DMS114 treated with DMSO at 0.1 percent for 48 hours (cell line): ENCODE data around the gene SUSD3.

Source experiments
- DNase-seq: peaks from one replicate; lab custom pipeline; 2025; ENCODE audit not compliant: unreplicated experiment; lab: John Stamatoyannopoulos, UW

SUSD3 gene

DNA sequence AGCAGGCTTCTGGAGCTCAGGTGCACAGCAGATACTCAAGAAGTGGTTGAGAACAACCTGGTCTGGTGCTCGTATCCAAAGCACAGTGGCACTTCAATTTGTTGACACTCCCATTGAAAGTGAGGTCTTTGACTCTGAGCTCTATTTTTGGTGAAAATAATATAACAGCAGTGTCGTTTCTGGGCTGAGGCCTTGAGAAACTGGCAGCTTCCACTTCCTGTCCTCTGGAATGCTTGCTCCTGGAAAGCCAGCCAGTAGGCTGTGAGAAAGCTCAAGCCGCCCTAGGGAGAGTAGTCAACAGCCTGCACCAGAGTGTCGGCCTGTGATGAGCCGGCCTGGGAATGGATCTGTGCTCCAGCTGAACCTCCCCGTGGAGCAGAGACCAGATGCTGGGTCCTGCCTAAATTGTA lies 6.8 kb upstream of the SUSD3 start:
- no peak for DNase-seq

DNA sequence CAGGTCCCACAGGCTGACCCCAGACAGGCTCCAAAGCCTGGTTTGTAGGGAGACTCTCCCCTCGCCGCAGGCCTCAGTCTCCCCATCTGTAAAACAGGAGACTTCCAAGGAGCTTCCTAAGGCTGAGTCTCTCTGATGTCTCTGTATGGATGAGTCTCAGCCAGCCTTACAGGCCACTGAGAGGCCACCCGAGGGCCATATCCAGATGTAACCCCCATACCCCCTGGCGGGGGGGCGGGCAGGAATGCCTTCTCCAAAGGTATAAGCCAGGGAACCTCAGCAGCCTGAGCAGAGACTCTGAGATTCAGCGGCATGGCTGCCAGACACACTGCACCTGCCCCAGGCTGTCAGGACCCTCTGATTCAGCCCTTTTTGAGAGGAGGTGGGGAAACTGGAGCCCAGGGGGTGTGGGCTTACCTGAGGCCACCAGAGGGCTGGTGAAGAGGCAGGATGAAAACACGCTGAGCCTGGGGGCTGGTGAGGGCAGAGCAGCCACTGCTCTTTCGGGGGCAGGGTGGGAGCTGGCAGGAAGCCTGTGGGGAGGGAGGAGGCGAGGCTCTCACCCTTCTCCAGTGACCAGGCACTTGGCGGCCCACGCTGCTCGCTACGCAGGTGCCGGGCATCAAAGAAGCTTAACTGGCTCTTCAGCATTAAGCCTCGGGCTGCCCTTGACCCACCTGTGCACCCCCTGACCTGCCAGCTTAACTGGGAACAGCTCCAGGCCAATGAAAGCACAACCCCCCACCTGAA lies 5.5 kb upstream of the SUSD3 start:
- DNase-seq: no peak

DNA sequence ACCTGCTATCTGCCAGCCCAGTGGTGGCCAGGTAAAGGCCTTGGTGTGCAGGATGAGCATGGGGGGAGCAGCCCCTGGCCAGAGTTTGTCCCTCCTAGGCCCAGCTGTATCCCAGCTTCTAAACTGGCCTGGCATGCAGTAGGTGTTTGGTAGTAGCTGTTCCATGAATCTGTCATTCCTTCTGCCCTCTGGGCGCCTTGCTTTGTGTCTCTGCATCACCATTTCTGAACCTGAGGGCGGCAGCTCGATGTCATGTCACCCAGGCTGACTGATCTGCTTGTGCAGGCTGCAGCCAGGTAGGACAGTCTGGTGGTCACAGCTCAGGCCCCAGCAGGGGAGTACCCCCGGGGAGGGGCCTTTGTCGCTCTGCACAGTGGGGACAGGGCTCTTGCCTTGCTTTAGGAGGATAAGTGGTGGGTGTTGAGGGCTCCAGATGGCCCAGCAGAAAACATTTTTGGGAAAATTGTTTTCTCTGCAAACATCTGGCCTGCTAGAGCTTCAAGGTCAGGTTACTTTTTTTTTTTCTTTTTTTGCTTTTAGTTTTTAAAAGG lies 4.6 kb upstream of the SUSD3 start:
- no peak for DNase-seq

- no peak for DNase-seq
Observed at GRCh38 chr9:93054758-93055704, 3.5 kb upstream of the SUSD3 start.

- no peak for DNase-seq
Observed at GRCh38 chr9:93057042-93057702, 1.3 kb upstream of the SUSD3 start.

DNA sequence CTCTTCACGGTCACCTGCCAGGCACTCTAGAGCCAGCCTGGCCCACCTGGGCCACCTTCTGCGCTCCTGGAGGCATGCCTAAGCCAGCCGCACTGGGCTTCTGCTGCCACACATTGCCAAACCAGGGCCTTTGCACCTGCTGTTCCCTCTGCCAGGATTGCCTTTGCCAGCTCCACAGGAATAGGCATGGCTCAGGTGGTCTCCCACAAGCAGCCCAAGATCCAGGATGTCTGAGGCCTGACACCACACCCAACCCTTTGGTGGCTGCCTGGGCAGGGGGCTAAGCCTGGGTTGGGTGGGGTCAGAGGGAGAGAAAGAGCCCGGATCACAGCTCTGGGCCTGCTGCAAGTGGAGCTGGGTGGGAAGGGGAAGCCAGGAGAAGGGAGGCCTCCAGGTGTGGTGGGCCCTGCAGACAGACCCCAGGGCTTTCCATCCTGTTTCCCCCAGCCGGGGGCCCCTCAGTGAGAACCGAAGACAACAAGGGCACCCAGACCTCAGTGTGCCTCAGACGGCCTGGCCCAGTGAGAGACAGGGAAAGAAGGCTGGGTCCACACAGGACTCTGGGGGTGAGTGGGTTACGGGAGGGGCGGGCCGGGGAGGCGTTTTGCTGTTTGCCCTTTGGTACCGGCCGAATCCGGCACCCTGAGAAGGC lies 672 bp upstream of the SUSD3 start:
- no peak for DNase-seq

DNA sequence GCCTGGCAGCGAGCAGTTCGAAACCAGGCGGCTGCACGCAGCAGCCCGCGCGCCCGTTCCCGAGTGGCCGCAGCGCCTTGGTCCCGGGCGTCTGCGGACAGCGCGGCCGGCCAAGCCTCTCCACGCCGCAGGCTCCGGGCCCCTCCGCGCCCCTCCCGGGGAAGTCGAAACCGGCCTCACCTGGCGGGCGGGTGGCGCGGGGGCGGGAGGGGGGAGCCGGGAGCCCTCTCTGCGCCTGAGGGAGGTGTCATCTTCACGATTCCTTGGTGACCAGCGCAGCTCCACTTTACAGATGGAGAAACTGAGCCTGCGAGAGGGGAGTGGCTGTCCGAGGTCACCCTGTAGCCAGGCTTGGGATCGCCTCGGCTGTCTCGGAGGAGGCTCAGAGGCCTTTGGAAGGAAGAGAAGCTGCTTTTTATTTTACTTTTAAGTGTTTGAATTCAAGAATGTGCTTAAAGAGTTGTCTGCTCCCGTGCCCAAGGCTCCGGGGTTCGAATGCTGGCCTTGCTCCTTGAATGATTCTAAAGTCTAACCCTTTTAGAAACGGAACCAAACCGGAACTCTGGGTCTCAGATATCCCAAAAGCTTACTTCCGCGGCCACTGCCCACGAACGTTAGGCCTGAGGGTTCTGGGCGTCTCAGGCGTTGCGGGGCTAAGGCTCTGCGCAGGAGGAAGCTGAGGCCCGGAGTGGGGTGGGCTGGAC lies 662 bp downstream of the SUSD3 start:
- DNase-seq: no peak

DNA sequence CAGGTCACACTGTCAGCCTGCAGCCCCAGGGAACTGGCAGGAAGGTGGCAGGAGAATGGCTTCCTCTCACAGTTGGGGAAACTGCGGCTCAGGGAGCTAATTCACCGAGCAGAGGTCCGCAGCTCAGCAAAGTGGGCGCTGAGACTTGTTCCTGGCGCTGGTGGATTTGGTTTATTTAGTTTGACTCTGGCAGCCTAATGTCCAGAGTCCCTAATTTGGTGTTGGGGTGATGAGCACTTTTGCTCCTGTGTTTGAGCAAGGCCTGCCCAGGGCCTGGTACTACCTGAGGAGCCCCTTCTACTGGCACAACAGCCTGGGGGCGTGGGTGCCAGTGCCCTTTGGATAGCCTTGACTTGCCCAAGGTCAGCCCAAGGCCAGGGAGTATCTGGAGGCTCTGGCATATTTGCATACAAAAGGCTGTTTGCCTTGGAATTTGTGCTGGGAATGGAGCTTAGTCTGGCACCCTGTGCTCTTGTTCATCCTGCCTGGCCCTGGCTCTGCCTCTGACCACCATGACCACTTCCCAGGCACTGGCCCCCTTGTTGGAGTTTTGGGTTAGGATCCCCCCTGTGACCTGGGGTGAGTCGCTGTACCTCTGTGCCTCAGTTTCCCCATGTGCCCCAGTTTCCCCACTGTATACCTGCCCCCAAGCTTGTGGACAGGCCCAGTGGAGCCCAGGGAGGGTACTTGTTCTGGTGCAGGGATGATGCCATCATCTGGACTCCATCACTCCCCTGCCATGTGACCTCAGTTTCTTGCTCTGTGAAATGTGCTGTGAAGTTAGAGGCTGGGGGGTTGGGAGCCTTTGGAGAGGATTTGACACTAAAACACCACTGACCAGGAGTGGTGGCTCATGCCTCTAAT lies 1.4 kb downstream of the SUSD3 start:
- DNase-seq: no peak

DNA sequence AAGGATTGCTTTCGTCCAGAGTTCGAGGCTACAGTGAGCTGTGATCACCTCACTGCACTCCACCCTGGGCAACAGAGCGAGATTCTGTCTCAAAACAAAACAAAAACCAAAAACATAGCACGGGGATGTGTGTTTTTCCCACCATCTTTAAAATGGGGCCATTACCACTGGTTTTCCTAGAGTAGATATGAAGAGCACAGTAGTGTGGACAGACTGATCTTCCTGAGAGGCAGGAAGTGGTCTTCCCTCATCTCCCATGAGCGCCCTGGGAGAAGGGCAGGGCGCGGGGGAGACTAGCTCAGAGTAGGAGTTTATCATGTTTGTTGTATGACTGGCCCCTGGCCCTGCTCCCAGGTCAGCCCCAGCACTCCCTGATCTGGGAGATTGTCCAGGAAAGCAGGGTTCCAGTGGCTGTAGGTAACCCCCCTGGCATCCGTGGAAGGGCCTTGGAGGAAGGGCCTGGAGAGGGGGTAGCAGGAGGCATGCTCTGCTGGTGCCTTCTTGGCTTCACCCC lies 2.3 kb downstream of the SUSD3 start:
- no peak for DNase-seq

GRCh38 chr9:93061260-93061751 lies 2.8 kb downstream of the SUSD3 start:
- no peak for DNase-seq

DNA sequence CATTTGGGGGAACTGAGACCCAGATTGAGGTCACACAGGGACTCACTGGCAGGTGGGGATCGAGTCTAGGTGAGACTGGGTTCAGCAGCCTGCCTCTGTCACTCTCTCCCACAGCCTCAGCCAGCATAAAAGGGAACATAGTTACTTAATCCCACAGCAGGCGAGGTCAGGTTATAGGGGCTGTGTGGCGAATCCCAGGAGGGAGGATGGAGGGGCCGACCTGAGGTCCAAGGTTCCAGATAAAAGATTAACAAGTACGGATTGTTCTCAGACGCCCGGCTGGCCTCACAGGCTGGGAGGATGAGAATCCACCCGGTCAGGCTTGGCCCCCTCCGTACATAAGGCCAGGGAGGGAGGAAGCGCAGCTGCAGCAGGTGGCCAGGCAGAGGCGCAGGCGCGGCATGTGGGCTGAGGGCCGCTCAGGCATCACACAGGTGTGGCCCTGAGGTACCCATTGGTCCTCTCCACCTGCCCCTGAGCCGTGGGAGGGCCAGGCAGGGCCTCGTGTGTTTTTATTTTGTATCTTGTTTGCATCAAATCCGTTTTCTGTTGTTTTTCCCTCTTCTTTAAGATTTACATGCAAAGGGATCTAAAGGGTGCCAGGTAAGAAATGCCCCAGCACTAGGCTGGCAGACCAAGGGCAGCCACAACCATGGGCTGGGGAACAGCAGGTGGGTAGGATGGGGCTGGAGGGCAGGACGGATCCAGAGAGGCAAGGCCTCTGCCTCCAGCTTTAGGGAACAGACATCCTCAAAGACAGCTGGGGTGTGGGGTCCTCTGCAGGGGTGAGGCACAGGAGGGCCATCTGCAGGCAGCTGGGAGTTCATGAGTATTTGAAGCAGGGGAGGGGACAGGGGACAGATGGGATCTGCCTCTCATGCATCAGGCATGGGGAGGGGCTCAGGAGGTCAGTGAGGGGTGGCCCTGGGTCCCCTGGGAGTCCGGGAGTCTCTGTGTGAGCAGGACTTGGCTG lies 3.6 kb downstream of the SUSD3 start:
- DNase-seq: no peak

DNA sequence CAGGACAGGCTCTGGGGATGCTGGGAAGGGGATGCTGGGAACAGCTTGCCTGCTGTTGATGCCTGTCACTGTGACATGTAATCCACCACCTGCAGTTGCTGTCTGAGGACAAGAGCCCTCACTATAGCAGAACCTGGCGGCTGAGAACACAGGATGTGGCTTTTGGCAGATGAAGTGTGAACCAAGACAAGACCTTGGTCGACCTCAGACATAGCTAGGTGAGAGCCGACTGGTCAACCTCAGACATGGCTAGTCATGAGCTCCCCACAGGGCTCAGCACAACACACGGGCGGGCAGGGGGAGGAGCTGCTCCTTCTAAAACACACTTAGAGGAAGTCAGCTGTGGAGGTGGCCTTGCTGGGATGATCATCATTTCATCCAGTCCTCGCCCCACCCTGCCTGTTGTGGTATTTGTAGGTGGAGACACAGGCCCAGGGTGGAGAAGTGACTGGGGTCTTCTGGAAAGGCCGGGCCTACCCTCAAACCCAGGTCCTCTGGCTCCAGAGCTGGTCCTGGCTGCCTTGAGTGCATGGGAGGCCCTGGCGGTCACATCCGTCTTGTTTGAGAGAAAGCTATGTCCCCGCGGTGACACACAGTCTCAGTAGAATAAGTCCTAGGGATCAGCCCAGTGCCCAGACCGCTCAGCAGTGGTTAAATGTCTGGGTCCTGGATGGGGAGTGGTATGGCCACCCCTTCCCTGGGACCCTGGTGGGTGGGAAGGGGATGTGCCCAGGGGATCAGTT lies 6.1 kb downstream of the SUSD3 start:
- no peak for DNase-seq

DNA sequence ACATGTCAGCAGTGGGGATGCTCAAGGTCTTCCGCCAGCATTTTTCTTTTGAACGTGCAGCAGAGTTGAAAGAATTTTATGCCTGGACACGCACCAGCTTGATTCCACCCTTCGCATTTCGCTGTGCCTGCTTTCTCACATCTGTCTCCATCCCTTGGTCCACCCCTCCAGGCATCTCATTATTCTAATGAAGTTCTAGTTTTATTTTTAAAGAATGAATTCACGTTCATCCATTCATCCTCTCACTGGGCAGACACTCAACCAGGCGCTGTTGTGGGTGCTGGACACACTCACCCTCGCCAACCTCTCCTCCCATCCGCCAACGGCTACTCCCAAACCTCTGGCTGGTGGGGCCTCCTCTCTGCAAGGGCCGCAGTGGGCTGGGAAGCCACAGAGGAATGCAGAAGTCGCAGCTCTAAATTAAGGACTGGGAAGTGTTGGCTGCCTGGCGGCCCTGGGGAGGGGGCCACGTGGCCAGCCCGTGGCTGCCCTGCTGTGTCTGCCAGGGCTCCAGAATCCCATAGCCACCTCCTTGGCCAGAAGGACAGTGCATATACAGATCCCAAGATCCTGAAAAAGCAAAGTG lies 6.7 kb downstream of the SUSD3 start:
- no peak for DNase-seq

GRCh38 chr9:93066978-93067603 lies 8.6 kb downstream of the SUSD3 start:
- DNase-seq: no peak

DNA sequence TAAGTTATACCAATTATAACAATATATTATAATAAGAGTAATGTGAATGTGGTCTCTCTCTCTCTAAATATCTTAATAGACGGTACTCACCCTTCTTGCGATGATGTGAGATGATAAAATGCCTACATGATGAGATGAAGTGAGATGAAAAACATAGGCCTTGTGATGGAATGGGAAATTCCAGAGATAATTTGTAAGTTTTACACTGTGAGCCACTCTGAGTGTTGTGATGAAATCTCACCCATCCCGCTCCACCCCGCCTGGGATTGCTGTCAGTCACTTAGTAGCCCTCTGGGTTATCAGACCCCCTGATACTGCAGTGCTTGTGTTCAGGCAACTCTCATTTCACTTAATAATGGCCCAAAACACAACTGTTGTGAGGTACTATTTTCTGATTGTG lies 10.5 kb downstream of the SUSD3 start:
- DNase-seq: no peak

DNA sequence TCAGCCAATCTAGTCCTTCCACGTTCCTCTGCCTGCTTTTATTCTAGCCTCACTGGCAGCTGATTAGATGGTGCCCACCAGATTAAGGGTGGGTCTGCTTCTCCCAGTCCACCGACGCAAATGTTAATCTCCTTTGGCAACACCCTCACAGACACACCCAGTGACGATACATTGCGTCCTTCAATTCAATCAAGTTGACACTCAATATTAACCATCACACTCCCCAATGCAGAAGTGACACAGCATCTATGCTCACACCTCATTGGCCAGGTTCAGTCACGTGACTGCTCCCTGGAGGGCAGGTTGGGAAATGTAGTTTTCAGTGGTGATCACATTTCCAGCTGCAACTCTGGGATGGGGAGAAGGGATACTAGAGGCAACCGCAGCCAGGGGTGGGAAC lies 13.0 kb downstream of the SUSD3 start:
- no peak for DNase-seq
